ENCODE measurements around the gene ABCA10.
"Not testable (repeated sequence)": the region's sequence is repeated elsewhere in the genome, so short reads cannot be mapped to it uniquely, and the experiment has no call there.

Gene ABCA10

DNA sequence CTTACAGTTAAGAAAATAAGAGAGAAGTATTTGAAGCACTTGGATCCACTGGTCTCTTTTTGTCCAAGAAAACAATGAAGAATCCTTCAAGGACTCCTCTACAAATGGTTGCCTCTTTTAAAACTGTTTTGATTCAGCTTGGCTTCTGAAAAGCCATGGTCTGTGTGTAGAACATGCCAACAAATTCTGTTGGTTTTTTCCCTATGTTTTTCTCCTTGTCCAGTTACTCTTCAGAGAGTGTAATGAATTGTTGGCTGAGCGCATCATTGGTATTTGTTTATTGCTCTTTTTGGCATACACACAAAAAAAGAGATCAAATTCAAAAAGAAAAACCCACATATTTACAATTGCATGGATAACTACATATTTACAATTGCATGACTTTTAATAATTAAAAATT, at the start of gene ABCA10:
ABCA10 (minus strand) TSS at position 249 of the 400 bp plus-strand sequence. CDS start 3,466 bp downstream, outside the sequence.
- no peak for DNase-seq (ENCODE audit: low read depth, low spot score)

DNA sequence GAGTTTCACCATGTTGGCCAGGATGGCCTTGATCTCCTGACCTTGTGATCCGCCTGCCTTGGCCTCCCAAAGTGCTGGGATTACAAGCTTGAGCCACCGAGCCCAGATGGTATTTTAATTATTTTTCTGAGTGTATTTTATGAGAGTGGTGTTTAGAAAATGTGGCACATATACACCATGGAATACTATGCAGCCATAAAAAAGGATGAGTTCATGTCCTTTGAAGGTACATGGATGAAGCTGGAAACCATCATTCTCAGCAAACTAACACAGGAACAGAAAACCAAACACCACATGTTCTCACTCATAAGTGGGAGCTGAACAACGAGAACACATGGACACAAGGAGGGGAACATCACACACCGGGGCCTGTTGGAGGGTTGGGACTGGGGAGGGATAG, 47.7 kb upstream of the ABCA10 start:
- DNase-seq (ENCODE audit: low read depth, low spot score), result not testable (repeated sequence)

GRCh38 chr17:69275751-69276150, 47.1 kb upstream of the ABCA10 start:
- no peak for DNase-seq (ENCODE audit: low read depth, low spot score)

GRCh38 chr17:69271023-69271422, 42.4 kb upstream of the ABCA10 start:
- no peak for DNase-seq (ENCODE audit: low read depth, low spot score)

- DNase-seq (ENCODE audit: low read depth, low spot score), result no peak
These were observed 40.7 kb upstream of the ABCA10 start for GRCh38 chr17:69269131-69269998.

GRCh38 chr17:69268543-69269014, 40.0 kb upstream of the ABCA10 start:
- no peak for DNase-seq (ENCODE audit: low read depth, low spot score)

- DNase-seq (ENCODE audit: low read depth, low spot score), result no peak
These were observed 38.6 kb upstream of the ABCA10 start for GRCh38 chr17:69267219-69267618.

DNA sequence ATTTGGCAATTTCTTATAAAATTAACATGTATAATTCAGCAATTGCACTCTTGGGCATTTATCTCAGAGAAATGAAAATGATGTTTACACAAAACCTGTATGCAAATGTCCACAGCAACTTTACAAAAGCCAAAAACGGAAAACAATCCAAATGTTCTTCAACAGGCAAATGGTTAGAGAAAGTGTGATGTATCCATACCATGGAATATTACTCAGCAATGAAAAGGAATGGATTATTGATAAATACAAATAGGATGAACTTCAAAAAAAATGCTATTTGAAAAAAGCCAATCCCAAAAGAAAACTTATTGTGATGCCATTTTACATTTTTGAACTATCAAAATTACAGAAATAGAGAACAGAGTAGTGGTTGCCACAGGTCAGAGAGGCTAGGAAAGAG, 37.2 kb upstream of the ABCA10 start:
- no peak for DNase-seq (ENCODE audit: low read depth, low spot score)

DNA sequence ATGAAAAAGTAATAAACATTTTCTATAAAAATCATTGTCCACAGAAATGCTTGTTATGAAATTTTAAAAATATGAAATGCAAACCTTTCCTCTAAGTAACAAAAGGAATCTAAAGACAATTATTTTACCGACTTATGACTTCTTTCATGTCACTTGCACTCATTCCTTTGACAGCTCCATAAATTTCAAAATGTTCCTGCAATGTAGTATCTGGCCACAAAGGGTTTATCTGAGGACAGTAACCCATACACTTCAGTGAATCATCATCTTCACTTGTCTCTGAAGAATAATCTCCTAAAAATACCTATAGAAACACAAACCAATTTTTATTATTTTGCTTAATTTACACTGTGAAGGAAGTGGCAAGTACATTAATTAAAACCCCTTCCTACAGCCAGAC, 25.6 kb upstream of the ABCA10 start:
- no peak for DNase-seq (ENCODE audit: low read depth, low spot score)

GRCh38 chr17:69250641-69251040, 22.0 kb upstream of the ABCA10 start:
- DNase-seq (ENCODE audit: low read depth, low spot score), result no peak

DNA sequence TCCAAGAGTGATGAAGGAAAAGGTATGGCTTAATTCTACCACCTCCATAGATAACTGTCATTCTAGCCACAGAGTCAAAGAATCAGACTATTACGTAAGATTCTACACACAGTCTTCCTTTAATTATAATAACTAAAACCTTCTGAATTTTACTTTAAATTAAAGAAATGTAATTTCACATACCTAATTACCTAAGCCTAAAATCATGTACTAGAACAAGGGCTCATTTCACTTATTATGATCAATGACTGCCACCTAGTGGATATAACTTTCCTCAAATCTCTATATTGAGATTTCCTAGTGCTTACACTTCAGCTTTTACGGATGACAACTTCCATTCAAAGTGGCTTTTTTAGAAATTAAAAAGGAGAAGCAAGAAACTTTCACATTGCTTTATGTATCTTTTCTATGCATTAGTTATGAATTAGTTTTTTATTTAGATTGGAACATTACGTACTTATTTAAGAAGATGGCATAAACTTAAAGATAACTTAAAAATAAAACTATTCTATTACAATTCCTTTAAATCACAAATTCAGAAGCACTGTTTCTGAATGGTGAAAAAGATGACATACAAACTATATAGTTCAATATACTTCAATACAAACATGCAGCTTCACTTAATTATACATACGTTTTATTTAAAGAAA, 18.2 kb upstream of the ABCA10 start:
- DNase-seq (ENCODE audit: low read depth, low spot score), result no peak

GRCh38 chr17:69246202-69246601, 17.6 kb upstream of the ABCA10 start:
- DNase-seq (ENCODE audit: low read depth, low spot score), result no peak

DNA sequence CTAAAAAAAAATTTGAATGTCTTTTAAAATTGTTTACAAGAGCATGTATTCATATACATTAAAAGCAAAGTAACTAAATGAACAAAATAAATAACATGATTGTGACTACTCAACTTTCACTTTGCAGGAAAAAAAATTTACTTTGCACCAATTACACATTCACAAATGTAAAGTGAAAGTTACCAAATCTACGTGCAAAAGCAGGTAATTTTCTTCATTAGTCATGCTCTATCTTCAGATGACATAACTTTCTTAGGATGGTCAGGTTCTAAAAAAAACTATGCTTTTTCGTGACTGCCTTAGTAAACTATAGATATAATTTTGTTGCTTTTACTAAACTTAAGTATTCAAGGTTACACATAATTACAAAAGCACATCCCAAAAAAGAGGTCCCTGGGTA, 17.0 kb upstream of the ABCA10 start:
- no peak for DNase-seq (ENCODE audit: low read depth, low spot score)

DNA sequence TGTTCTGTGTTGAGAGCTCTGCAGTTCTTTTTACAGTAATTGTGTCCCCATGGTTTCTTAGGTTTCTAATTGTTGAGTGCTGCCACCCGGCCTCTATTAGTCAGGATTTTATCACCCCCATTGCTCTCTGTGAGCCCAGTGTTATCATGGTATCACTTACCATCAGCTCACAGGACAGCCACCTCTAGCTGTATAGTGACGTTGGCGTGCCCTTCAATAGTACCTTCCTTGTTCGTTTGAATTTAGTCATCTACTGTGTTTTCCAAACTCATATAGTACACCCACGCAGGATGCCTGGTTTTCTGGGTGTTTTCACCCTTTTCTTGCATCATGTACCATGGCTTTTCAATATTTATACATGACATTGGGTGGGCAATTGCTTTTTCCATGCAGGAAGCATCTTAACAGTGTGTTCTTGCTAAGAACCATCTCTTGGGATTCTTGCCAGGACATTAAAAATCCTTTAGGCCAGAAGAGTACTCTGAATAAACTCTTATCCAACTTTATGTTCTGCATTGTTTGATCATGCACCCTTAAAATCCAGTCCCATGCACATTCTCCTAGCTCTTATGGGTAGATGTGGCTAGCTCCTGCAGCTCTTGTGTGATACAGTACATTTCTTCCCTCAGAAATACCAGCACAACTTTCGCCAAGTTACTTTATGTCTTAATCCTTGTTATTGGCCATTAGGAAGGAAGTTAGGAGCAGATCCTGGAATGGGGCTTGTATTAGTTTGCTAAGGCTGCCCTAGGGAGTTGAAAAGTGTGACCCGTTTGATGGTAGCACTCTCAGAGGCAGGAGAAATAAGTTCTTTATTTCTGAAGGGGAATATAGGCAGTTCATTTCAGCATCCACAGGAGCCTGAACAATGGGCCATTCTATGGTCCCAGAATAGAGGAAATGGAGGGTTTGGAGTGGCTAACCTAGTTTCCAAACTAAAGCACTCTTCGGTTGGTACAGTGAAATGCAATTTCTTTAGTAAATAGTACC, 11.3 kb upstream of the ABCA10 start:
- DNase-seq (ENCODE audit: low read depth, low spot score), result no peak

DNA sequence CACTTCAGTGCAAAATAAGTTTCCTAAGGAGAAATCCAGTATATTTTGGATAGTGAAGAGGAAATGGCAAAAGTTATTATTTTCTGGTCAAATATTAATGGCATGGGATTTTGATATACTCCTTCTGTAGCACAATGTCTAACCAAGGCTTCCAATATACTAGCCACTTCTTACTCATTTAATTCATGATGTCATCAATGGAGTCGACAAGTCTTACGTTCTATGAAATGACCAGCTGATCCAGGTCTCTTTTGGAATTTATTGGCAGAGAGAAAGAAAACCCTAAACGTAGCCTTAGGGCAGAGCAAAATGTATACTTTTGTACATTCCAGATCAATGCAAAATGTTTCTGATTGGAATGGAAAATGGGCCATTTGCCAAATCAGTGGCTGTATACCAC, 8.3 kb upstream of the ABCA10 start:
- DNase-seq (ENCODE audit: low read depth, low spot score), result no peak

- DNase-seq (ENCODE audit: low read depth, low spot score), result no peak
These were observed 7.8 kb upstream of the ABCA10 start for GRCh38 chr17:69236464-69236863.

DNA sequence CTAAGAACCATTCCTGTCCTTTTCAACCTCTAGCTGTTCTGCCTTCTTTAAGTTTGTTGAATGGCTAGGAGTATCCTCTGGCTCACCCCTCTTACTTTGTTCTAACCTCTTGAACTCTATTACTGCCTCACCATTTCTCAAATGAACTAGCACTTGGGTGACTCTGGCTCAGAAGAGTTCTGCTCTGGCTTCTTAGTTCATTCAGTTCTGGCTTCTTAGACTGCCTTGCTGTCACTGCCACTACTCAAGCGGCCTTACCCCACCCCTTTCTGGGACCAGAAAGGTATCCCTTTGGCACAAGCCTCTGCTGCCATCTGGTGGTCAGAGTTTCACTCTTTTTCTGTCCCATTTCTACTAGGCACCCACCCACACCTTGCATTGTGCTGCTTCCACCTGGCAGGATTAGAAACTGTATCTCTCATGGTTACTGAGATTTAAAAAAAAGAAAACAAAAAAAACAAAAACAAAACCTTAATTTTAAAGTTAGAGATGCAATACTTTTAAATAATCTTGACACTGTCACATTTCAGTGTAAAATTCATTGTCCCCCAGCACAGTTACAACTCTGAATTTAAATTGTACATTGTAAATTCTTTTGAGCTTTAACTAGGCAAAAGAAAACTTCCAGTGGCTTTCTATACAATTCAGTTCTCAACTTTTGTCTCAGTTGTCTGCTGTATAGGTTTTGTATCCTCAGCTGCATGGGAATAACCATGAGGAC, 6.9 kb upstream of the ABCA10 start:
- peak; percentile 35 for DNase-seq (ENCODE audit: low read depth, low spot score)

DNA sequence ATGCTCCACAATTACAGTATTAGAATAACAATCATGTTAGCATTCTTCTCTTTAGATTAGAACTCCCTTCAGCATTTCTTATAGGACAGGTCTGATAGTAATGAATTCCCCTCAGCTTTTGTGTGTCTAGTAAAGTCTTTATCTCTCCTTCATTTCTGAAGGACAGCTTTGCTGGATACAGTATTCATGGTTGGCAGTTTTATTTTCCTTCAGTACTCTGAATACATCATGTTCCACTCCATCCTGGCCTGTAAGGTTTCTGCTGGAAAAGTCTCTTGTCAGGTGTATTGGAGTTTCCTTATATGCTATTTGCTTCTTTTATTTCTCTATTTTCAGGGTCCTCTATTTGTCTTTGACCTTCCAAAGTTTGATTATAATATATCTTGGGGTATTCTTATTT, 4.0 kb upstream of the ABCA10 start:
- DNase-seq (ENCODE audit: low read depth, low spot score), result no peak

- DNase-seq (ENCODE audit: low read depth, low spot score), result no peak
These were observed 2.9 kb upstream of the ABCA10 start for GRCh38 chr17:69231521-69231920.

GRCh38 chr17:69230939-69231338, 2.3 kb upstream of the ABCA10 start:
- DNase-seq (ENCODE audit: low read depth, low spot score), result no peak

DNA sequence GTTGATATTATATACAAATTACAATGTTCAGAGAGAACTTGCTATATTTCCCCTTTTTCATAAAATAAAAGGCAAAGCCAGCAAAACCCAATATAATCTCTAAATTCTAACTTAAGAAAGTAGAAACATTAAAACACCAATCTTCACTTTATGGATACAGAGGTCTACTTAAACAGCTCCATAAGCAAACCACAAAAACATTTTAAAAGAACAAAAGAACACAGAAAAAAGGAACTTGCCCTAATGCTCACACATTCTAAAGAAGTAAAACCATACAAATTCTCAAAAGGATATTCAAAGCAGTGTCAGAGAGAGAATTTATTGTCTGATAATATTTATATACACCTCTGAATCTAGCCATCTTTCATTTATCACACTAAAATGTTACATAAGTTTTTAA, 606 bp downstream of the ABCA10 start:
- no peak for DNase-seq (ENCODE audit: low read depth, low spot score)

Data from activated naive CD8-positive, alpha-beta T cell treated with anti-CD3 and anti-CD28 coated beads, Interleukin-2, amount 50 U/mL, for 16 hours (primary cell).